Upper lobe of left lung (tissue), 6 donors: ENCODE results near the gene CCDC88A. TPM values are rescaled to one million over a fixed set of nuclear protein-coding genes. Genes with fewer than 3 reads are reported as not detected.
A peak's percentile ranks its signal among the peaks of the same experiment; 100 is the strongest.
"Not testable (repeated sequence)": the region's sequence is repeated elsewhere in the genome, so short reads cannot be mapped to it uniquely, and the experiment has no call there.

Experiments
- ATAC-seq, 2 donors: fragments of 200-7000 bp; cut with Tn5 transposase; one replicate each; pipeline ENCODE4 v1.9.1; 2022; ENCODE audit warnings: mild to moderate bottlenecking in 2 of 2, moderate library complexity in 2 of 2; ENCODE audit not compliant: low FRiP score in 2 of 2
- DNase-seq, 2 donors: peaks; one replicate each; pipeline ENCODE4 v3.0.0-alpha.2; 2019 to 2020
- H3K27ac ChIP-seq, 4 donors: fragments of 200-600 bp; sonication (generic); one replicate each; pipeline ENCODE4 v1.5.1; 2016 to 2019
- H3K27me3 ChIP-seq, 4 donors: fragments of 200-600 bp; sonication (generic); one replicate each; pipeline ENCODE4 v1.5.1; 2017 to 2019
- H3K36me3 ChIP-seq, 4 donors: fragments of 200-600 bp; sonication (generic); one replicate each; pipeline ENCODE4 v1.5.1; 2016 to 2019
- H3K4me1 ChIP-seq, 4 donors: fragments of 200-600 bp; sonication (generic); one replicate each; pipeline ENCODE4 v1.5.1; 2018 to 2019
- H3K4me3 ChIP-seq, 4 donors: fragments of 200-600 bp; sonication (generic); one replicate each; pipeline ENCODE4 v1.5.1; 2017 to 2019; ENCODE audit warnings: mild to moderate bottlenecking in 2 of 4, moderate library complexity in 1 of 4
- H3K9me3 ChIP-seq, 4 donors: fragments of 200-600 bp; sonication (generic); one replicate each; pipeline ENCODE4 v1.5.1; 2018 to 2019
- CTCF ChIP-seq, 6 experiments: fragments of 450-650 bp in 4 of 6; fragments of 200-600 bp in 2 of 6; sonication (generic) in 2 of 6; IDR thresholded peaks; one replicate each; pipeline ENCODE4 v1.5.1; 2016 to 2019; ENCODE audit warnings: antibody characterized with exemption in 6 of 6
- EP300 ChIP-seq, 4 donors: sonication (generic); formaldehyde crosslinking; IDR thresholded peaks; one replicate each; pipeline ENCODE4 v1.5.1; 2017; ENCODE audit warnings: antibody characterized with exemption in 4 of 4, control low read depth in 2 of 4
- POLR2A ChIP-seq, 4 donors: fragments of 450-650 bp; IDR thresholded peaks; one replicate each; pipeline ENCODE4 v1.5.1; 2016 to 2017; ENCODE audit warnings: antibody characterized with exemption in 4 of 4, mild to moderate bottlenecking in 2 of 4
- POLR2AphosphoS5 ChIP-seq, 2 donors: sonication (generic); formaldehyde crosslinking; IDR thresholded peaks; one replicate each; pipeline ENCODE4 v1.5.1; 2017; ENCODE audit warnings: antibody characterized with exemption in 2 of 2
- WGBS, 2 donors: methylation state at CpG; one replicate each; pipeline ENCODE4 v1.1.5; 2017 to 2018; 5-methylcytosine and 5-hydroxymethylcytosine counted together
- total RNA-seq, 6 donors: library from RNA; depleted of rRNA in 4 of 6; stranded (reverse); fragments of >200 nt in 4 of 6; gene quantifications; one replicate each; pipeline versions ENCODE4 v1.1.0 to v1.2.1, GENCODE V29; 2016 to 2021
- donor health status: DM: no; HTN: no; CAD: no; lungs with moderate emphysema.
- donor health status: DM: no; HTN: yes; CAD: no; lungs with severe emphysema.

Gene CCDC88A
- total RNA-seq, 6 donors from 2014 or later: 66.7 to 128 (median 91.2) TPM

DNA sequence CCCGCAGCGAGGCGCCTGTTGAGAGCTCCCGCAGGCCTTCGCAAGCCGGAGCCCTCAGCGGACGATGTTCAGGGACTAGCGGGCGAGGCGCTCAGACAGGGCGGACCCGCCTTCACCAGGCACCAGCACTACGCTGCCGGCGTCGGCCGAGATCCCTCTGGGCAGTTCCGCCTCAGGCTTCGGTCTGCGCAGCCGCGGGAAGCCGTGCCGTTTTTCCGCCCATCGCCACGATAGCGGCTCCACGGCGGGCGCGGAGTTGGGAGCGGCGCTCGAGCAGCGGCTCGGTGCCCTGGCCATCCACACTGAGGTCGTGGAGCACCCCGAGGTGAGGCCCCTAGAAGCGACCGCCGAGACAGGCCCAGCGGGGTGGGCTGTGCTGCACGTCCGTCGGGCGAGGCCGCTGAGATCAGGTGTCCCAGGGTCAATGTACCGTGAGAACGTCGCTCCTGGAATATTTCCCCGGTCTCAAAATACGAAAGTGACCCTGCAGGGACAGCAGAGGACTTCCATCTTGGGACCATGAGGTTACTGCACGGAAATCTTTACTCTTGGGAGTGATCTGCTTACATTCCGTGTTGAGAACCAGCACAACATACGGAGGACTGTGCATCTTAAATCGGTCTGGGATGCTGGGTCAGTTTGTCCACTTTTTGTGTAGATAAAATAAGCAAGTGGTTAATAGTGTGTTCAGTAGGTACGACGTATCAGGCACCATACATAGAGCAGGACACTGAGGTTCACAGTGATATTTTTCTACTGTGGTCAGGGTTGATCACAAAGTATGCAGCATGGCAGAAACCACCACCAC is 137.3 kb downstream of the CCDC88A start:
- Histone ChIP-seq H3K4me1 (peaks cover 0 to 16% (median 6%) of the 10 kb centered on the region in 4 donors), H3K4me3 (peak overlapping the region; percentile 63 to 82 (median 71))
- peak; percentile 99 to 100 for ATAC-seq

DNA sequence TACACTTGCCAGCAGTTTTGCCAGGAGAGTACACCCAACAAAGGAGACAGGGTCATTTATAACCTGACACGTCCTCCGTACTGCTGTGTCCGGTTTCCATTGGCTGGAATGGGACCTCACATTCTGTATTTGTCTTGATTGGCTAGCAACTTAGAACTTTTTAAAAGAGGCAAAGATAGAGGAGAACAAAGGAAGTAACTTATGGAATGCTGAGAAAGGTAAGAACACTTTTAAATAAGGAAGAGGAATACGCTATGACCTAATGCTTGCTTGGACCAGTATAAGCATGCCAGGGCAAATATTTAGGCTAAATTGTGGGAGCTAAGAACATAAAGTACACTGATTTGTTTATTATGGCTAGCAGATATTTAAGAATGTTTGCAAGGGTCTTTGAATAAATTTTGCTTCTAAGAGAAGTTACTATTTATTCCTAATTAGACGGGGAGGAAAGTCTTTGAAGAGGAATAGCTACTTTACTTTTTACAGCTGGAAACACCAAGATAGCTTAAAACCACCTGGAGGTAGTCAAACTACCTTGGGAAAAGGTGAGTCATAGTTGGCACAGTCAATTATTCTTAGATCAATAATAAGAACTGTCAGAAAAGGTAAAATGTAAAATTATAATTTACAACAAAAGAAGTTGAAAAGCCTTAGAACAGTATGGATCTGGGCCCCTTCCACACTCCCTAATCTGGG is 138.7 kb downstream of the CCDC88A start:
- H3K4me1 ChIP-seq: peaks cover 0 to 16% (median 6%) of the 10 kb centered on the region in 4 donors
- ATAC-seq, DNase-seq, H3K36me3 ChIP-seq, H3K27ac ChIP-seq, H3K4me3 ChIP-seq, H3K9me3 ChIP-seq, H3K27me3 ChIP-seq: not testable (repeated sequence)
- WGBS, 2 donors: 91 to 95% methylated on average over 5 of the region's 5 CpGs

More for the DNA sequence above, 137.3 kb downstream of the CCDC88A start:
- H3K36me3 ChIP-seq: no peaks in the 10 kb centered on the region
- no peaks in the 10 kb centered on the region for H3K27me3 ChIP-seq
- no peaks in the 10 kb centered on the region for H3K9me3 ChIP-seq
- TF ChIP-seq EP300 (IDR thresholded peaks at IDR 0.05) (no peak), POLR2A (IDR thresholded peaks at IDR 0.05) (peak in 3 of 4 donors; percentile 64 to 88 (median 74)), POLR2AphosphoS5 (IDR thresholded peaks at IDR 0.05) (peak; percentile 66 to 87), CTCF (IDR thresholded peaks at IDR 0.05) (no peak)
- WGBS, 2 donors: 2 to 8% methylated on average over 13 to 30 of the region's 60 CpGs
- DNase-seq: peak; percentile 93 to 97
- H3K27ac ChIP-seq: peak overlapping the region; percentile 90 to 96 (median 94)

DNA sequence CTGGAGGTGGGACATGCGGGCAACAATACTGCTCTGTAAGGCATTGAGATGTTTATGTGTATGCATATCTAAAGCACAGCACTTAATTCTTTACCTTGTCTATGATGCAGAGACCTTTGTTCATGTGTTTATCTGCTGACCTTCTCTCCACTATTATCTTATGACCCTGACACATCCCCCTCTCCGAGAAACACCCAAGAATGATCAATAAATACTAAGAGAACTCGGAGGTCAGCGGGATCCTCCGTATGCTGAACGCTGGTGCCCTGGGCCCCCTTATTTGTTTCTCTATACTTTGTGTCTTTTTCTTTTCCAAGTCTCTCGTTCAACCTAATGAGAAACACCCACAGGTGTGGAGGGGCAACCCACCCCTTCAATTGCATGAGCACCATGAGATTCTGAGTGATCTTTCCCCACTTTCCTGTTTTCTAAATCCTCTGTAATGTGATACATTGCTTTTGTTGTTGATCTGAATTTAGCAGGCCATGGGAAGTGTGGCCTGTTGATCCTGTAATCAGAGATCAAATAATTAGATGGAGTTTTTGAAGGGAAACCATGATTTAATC is 139.7 kb downstream of the CCDC88A start:
- H3K27me3 ChIP-seq, ATAC-seq, H3K27ac ChIP-seq, DNase-seq, H3K4me3 ChIP-seq, H3K9me3 ChIP-seq, H3K36me3 ChIP-seq: not testable (repeated sequence)
- 72 to 75% methylated on average over 7 of the region's 7 CpGs for WGBS, 2 donors
- H3K4me1 ChIP-seq: peaks cover 0 to 16% (median 6%) of the 10 kb centered on the region in 4 donors

GRCh38 chr2:55279214-55279835 is 140.3 kb downstream of the CCDC88A start:
- DNase-seq, H3K27me3 ChIP-seq, H3K4me3 ChIP-seq, H3K36me3 ChIP-seq, ATAC-seq, H3K27ac ChIP-seq, H3K9me3 ChIP-seq: not testable (repeated sequence)
- H3K4me1 ChIP-seq: peaks cover 0 to 16% (median 6%) of the 10 kb centered on the region in 4 donors
- 62 to 65% methylated on average over 10 of the region's 10 CpGs for WGBS, 2 donors

DNA sequence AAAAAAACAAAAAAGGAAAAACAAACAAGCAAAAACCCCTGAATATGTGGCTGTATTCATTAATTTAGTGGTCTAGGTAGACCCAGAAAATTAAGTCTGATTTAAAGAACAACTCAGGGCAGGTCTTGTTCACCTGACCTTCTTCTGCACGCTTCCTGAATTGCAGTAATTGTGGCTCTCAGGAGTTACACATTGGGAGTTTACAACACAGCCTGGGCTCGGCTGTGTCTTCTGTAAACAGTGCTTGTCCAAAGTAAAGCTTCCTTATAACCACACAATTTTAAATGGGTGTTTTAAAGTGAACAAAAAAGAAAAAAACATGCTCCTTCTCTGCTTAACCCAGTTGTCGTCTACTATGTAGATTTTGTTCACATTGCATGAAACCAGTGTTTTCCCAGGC is 142.3 kb downstream of the CCDC88A start:
- H3K27me3 ChIP-seq: no peaks in the 10 kb centered on the region
- H3K4me3 ChIP-seq: no peak overlapping the region
- H3K27ac ChIP-seq: no peak overlapping the region
- TF ChIP-seq POLR2A (IDR thresholded peaks at IDR 0.05) (no peak), POLR2AphosphoS5 (IDR thresholded peaks at IDR 0.05) (no peak), EP300 (IDR thresholded peaks at IDR 0.05) (no peak), CTCF (IDR thresholded peaks at IDR 0.05) (no peak)
- DNase-seq: no peak
- no peak for ATAC-seq
- H3K9me3 ChIP-seq: no peaks in the 10 kb centered on the region
- H3K36me3 ChIP-seq: no peaks in the 10 kb centered on the region
- H3K4me1 ChIP-seq: no peaks in the 10 kb centered on the region
- WGBS, 2 donors: 71 to 72% methylated on average over 3 of the region's 3 CpGs

- H3K4me1 ChIP-seq, ATAC-seq, H3K27ac ChIP-seq, H3K4me3 ChIP-seq, H3K9me3 ChIP-seq, H3K36me3 ChIP-seq, H3K27me3 ChIP-seq, DNase-seq: not testable (repeated sequence)
- WGBS, 2 donors: 82 to 84% methylated on average over 2 of the region's 2 CpGs
These were observed 145.3 kb downstream of the CCDC88A start for GRCh38 chr2:55274346-55274745.
